ENCODE measurements around the gene PCCA.

Gene PCCA

GRCh38 chr13:100470866-100471505, 382.1 kb downstream of the PCCA start:
- no peak for TF ChIP-seq CTCF (IDR thresholded peaks at IDR 0.05; ENCODE audit: extremely low read depth, insufficient read depth, missing control alignments)
- no peak for DNase-seq (ENCODE audit: low spot score)
- in situ Hi-C loops (cut with MboI; ENCODE audit: low pct_unique_long_range_greater_than_20kb, low sequenced_read_pairs, unreplicated experiment): no loop called here

- no peak for TF ChIP-seq CTCF (IDR thresholded peaks at IDR 0.05; ENCODE audit: extremely low read depth, insufficient read depth, missing control alignments)
- no peak for DNase-seq (ENCODE audit: low spot score)
Observed at GRCh38 chr13:100473087-100473486, 384.2 kb downstream of the PCCA start.

GRCh38 chr13:100473501-100474044, 384.7 kb downstream of the PCCA start:
- no peak for TF ChIP-seq CTCF (IDR thresholded peaks at IDR 0.05; ENCODE audit: extremely low read depth, insufficient read depth, missing control alignments)
- DNase-seq (ENCODE audit: low spot score): no peak
- in situ Hi-C loops (cut with MboI; ENCODE audit: low pct_unique_long_range_greater_than_20kb, low sequenced_read_pairs, unreplicated experiment): no loop called here

More at GRCh38 chr13:100473087-100473486, 384.2 kb downstream of the PCCA start:
- in situ Hi-C loops (cut with MboI; ENCODE audit: low pct_unique_long_range_greater_than_20kb, low sequenced_read_pairs, unreplicated experiment): no loop called here

- no peak for TF ChIP-seq CTCF (IDR thresholded peaks at IDR 0.05; ENCODE audit: extremely low read depth, insufficient read depth, missing control alignments)
- no peak for DNase-seq (ENCODE audit: low spot score)
- in situ Hi-C loops (cut with MboI; ENCODE audit: low pct_unique_long_range_greater_than_20kb, low sequenced_read_pairs, unreplicated experiment): no loop called here
Observed at GRCh38 chr13:100476963-100477362, 388.1 kb downstream of the PCCA start.

- TF ChIP-seq CTCF (IDR thresholded peaks at IDR 0.05; ENCODE audit: extremely low read depth, insufficient read depth, missing control alignments): no peak
- in situ Hi-C loops (cut with MboI; ENCODE audit: low pct_unique_long_range_greater_than_20kb, low sequenced_read_pairs, unreplicated experiment): no loop called here
- DNase-seq (ENCODE audit: low spot score): no peak
Observed at GRCh38 chr13:100478107-100478809, 389.4 kb downstream of the PCCA start.

GRCh38 chr13:100480676-100481075, 391.8 kb downstream of the PCCA start:
- in situ Hi-C loops (cut with MboI; ENCODE audit: low pct_unique_long_range_greater_than_20kb, low sequenced_read_pairs, unreplicated experiment): no loop called here
- DNase-seq (ENCODE audit: low spot score): no peak
- no peak for TF ChIP-seq CTCF (IDR thresholded peaks at IDR 0.05; ENCODE audit: extremely low read depth, insufficient read depth, missing control alignments)
